Cortex of kidney (tissue), 1 donor: ENCODE results near the gene PNMA6E.

ENCODE experiments used
- DNase-seq: peaks from one replicate; lab custom pipeline; 2025; lab: John Stamatoyannopoulos, UW

PNMA6E gene

GRCh38 chrX:153349952-153350351 is 51.2 kb downstream of the PNMA6E start:
- DNase-seq: no peak

GRCh38 chrX:153348421-153348820 is 52.7 kb downstream of the PNMA6E start:
- no peak for DNase-seq

GRCh38 chrX:153347530-153347929 is 53.6 kb downstream of the PNMA6E start:
- no peak for DNase-seq
